Suppressor macrophage treated with lipopolysaccharide for 1 hour (primary cell): ENCODE data around the gene ATOX1.
A peak's percentile ranks its signal among the peaks of the same experiment; 100 is the strongest.
"Not testable (repeated sequence)": the region's sequence is repeated elsewhere in the genome, so short reads cannot be mapped to it uniquely, and the experiment has no call there.

Source experiments
- DNase-seq, 3 donors: peaks; one replicate each; pipeline ENCODE4 v3.0.0-alpha.2; 2020 to 2022

The ATOX1 gene

GRCh38 chr5:151758430-151759241, at the start of gene ATOX1:
TSS of gene ATOX1 (minus strand) at chr5:151758631. CDS start at chr5:151758551, 80 bp downstream.
- peak; percentile 94 to 98 (median 97) for DNase-seq

- DNase-seq: peak; percentile 21 to 57 (median 55)
These were observed 47.2 kb upstream of the ATOX1 start for GRCh38 chr5:151805414-151806223.

GRCh38 chr5:151800532-151800931, 42.1 kb upstream of the ATOX1 start:
- DNase-seq: no peak

- peak; percentile 35 to 65 (median 51) for DNase-seq
These were observed 41.0 kb upstream of the ATOX1 start for GRCh38 chr5:151799407-151799806.

- no peak for DNase-seq
These were observed 40.2 kb upstream of the ATOX1 start for GRCh38 chr5:151798674-151799073.

- DNase-seq: no peak
These were observed 37.0 kb upstream of the ATOX1 start for GRCh38 chr5:151795426-151795825.

GRCh38 chr5:151793358-151793757, 34.9 kb upstream of the ATOX1 start:
- DNase-seq: no peak

GRCh38 chr5:151787817-151788216, 29.4 kb upstream of the ATOX1 start:
- DNase-seq: no peak

GRCh38 chr5:151786468-151786867, 28.0 kb upstream of the ATOX1 start:
- no peak for DNase-seq

GRCh38 chr5:151784141-151784540, 25.7 kb upstream of the ATOX1 start:
- DNase-seq: no peak

GRCh38 chr5:151783664-151784063, 25.2 kb upstream of the ATOX1 start:
- DNase-seq: not testable (repeated sequence)

GRCh38 chr5:151781201-151781600, 22.8 kb upstream of the ATOX1 start:
- DNase-seq: peak in 1 of 3 donors; percentile 21

- no peak for DNase-seq
These were observed 21.9 kb upstream of the ATOX1 start for GRCh38 chr5:151780348-151780747.

- DNase-seq: no peak
These were observed 21.2 kb upstream of the ATOX1 start for GRCh38 chr5:151779531-151780125.

GRCh38 chr5:151775025-151775606, 16.7 kb upstream of the ATOX1 start:
- DNase-seq: no peak

GRCh38 chr5:151773951-151774350, 15.5 kb upstream of the ATOX1 start:
- peak in 1 of 3 donors; percentile 12 for DNase-seq

GRCh38 chr5:151772846-151773561, 14.6 kb upstream of the ATOX1 start:
- DNase-seq: peak; percentile 73 to 77 (median 77)

- peak in 2 of 3 donors; percentile 25 to 39 for DNase-seq
These were observed 13.8 kb upstream of the ATOX1 start for GRCh38 chr5:151772029-151772845.

GRCh38 chr5:151771259-151772028, 13.0 kb upstream of the ATOX1 start, which contains the start of gene G3BP1:
TSS of gene G3BP1 (plus strand) at chr5:151771954. CDS start at chr5:151786621, 14,667 bp downstream.
- DNase-seq: peak; percentile 100
